NCI-H1436 treated with DMSO at 0.1 percent for 48 hours (cell line): ENCODE data around the gene EHBP1.

Experiments
- DNase-seq: peaks from one replicate; lab custom pipeline; 2025; lab: John Stamatoyannopoulos, UW

The EHBP1 gene

GRCh38 chr2:62964050-62964449 is 258.5 kb downstream of the EHBP1 start:
- DNase-seq, result no peak

GRCh38 chr2:62964671-62965070 is 259.2 kb downstream of the EHBP1 start:
- no peak for DNase-seq

GRCh38 chr2:62966991-62967390 is 261.5 kb downstream of the EHBP1 start:
- no peak for DNase-seq

GRCh38 chr2:62968168-62968567 is 262.7 kb downstream of the EHBP1 start:
- no peak for DNase-seq

GRCh38 chr2:62968668-62969067 is 263.2 kb downstream of the EHBP1 start:
- no peak for DNase-seq

- DNase-seq, result no peak
Observed at GRCh38 chr2:62971936-62972335, 266.4 kb downstream of the EHBP1 start.

- DNase-seq, result no peak
Observed at GRCh38 chr2:62972601-62973000, 267.1 kb downstream of the EHBP1 start.

GRCh38 chr2:62974999-62975398 is 269.5 kb downstream of the EHBP1 start:
- DNase-seq, result no peak

- no peak for DNase-seq
Observed at GRCh38 chr2:62991605-62992004, 286.1 kb downstream of the EHBP1 start.

- no peak for DNase-seq
Observed at GRCh38 chr2:62992561-62992960, 287.0 kb downstream of the EHBP1 start.

GRCh38 chr2:62994206-62994605 is 288.7 kb downstream of the EHBP1 start:
- DNase-seq, result no peak

- no peak for DNase-seq
Observed at GRCh38 chr2:62996534-62997186, 291.1 kb downstream of the EHBP1 start.

- no peak for DNase-seq
Observed at GRCh38 chr2:62998949-62999348, 293.4 kb downstream of the EHBP1 start.

GRCh38 chr2:62999905-63000304 is 294.4 kb downstream of the EHBP1 start:
- DNase-seq, result no peak

- DNase-seq, result no peak
Observed at GRCh38 chr2:63000801-63001200, 295.3 kb downstream of the EHBP1 start.

GRCh38 chr2:63001576-63001975 is 296.1 kb downstream of the EHBP1 start:
- DNase-seq, result no peak

GRCh38 chr2:63003351-63003750 is 297.8 kb downstream of the EHBP1 start:
- no peak for DNase-seq

- no peak for DNase-seq
Observed at GRCh38 chr2:63007813-63008458, 302.4 kb downstream of the EHBP1 start.

- DNase-seq, result no peak
Observed at GRCh38 chr2:63008838-63009237, 303.3 kb downstream of the EHBP1 start.

GRCh38 chr2:63009490-63009889 is 304.0 kb downstream of the EHBP1 start:
- no peak for DNase-seq

GRCh38 chr2:63012541-63012940 is 307.0 kb downstream of the EHBP1 start:
- no peak for DNase-seq

GRCh38 chr2:63013438-63013837 is 307.9 kb downstream of the EHBP1 start:
- no peak for DNase-seq

- no peak for DNase-seq
Observed at GRCh38 chr2:63015389-63015788, 309.9 kb downstream of the EHBP1 start.

- no peak for DNase-seq
Observed at GRCh38 chr2:63018439-63018838, 312.9 kb downstream of the EHBP1 start.
